A549 (cell line): ENCODE data around the gene GRSF1.

ENCODE experiments used
- POLR2A ChIP-seq: IDR thresholded peaks from 2 replicates; pipeline ENCODE4 v1.6.1; 2012; ENCODE audit warnings: mild to moderate bottlenecking, low read length
- TF ChIP-seq, protein P1 (sequence below): fragments of >200 bp; sonication (Bioruptor Twin); formaldehyde crosslinking; IDR thresholded peaks from 3 replicates; pipeline ENCODE4 v1.5.1; 2016

DNA sequence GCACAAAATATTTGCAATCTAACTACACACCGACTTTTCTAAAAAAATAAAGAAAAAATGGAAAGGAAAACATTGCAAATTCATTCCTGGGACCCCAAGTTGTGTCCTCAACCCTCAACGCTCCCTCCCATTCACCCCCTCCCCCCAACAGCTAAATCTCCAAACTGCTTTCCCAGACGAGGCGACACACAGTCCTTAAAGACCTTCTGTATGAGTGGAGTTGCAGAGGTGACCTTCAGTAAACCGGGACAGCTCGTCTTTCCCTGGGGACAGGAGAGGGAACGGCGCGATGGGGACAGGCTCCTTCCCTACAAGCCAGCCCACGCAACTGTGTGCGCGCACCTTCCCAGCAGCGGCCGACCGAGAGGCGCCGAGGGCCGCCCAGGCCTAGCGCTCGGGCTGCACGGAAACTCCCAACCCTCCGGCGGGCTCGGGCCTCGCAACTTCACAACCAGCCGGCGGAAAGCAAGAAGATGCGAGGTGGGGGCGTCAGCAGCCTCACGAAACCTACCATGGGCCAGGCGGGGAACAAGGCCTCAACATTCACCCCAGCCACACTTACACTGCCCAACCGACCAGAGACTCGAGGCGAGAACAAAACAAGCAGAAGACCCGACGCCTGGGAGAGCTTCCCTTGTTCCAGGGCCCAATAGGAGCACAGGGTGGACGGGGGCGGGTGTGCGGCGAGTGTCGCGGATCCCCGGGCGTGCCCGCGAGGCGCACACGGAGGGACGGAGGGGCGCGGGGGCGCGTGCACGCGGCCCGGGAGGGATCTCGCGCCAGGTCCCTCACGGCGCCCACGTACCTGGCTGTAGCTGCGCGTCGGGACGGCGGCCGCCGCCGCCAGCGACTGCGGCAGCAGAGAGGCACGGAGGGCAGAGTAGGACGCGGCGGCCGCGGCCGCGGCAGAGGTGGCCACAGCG, 763 bp downstream of the GRSF1 start:
- TF ChIP-seq, protein P1, sequence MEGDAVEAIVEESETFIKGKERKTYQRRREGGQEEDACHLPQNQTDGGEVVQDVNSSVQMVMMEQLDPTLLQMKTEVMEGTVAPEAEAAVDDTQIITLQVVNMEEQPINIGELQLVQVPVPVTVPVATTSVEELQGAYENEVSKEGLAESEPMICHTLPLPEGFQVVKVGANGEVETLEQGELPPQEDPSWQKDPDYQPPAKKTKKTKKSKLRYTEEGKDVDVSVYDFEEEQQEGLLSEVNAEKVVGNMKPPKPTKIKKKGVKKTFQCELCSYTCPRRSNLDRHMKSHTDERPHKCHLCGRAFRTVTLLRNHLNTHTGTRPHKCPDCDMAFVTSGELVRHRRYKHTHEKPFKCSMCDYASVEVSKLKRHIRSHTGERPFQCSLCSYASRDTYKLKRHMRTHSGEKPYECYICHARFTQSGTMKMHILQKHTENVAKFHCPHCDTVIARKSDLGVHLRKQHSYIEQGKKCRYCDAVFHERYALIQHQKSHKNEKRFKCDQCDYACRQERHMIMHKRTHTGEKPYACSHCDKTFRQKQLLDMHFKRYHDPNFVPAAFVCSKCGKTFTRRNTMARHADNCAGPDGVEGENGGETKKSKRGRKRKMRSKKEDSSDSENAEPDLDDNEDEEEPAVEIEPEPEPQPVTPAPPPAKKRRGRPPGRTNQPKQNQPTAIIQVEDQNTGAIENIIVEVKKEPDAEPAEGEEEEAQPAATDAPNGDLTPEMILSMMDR: no peak
- TF ChIP-seq POLR2A: no peak
